ENCODE measurements around the gene FHOD3. TPM values are rescaled to one million over a fixed set of nuclear protein-coding genes. Genes with fewer than 3 reads are reported as not detected.

Gene FHOD3
- total RNA-seq, 6 experiments from 2014 or later = 0.44 to 1.2 (median 0.62) TPM

DNA sequence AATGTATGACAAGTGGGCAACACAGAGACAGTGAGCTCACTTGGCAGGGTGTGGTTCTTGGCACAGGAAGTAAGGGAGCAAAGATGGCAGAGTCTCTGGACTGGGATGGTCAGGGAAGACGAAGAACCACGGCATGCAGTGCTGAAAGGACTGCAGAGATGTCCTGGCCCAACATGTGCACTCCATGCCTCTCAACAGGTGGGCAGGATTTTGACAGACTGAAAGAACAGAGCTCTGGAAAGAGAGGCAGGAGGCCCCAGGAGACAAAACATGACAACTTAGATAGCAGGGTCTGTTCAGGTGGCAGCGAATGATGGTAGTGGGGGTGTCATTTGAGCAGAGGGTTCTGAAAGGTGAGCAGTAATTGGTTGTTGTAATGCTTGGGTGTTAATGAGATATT is 180.3 kb downstream of the FHOD3 start:
- Histone ChIP-seq H3K36me3 (no peaks in the 10 kb centered on the region), H3K27me3 (no peaks in the 10 kb centered on the region), H3K9me3 (no peaks in the 10 kb centered on the region), H3K27ac (no peak overlapping the region), H3K4me1 (no peaks in the 10 kb centered on the region), H3K4me3 (no peak overlapping the region)
- TF ChIP-seq POLR2A (IDR thresholded peaks at IDR 0.05) = no peak
- TF ChIP-seq CTCF (IDR thresholded peaks at IDR 0.05) = no peak
- WGBS (ENCODE audit: insufficient coverage, low coverage, low lambda C conversion rate, missing lambda C conversion rate) = 81% methylated on average over 3 of the region's 3 CpGs
- no peak for ATAC-seq
- DNase-seq = no peak
- intact Hi-C loops (cut with DNase I) = no loop called here

DNA sequence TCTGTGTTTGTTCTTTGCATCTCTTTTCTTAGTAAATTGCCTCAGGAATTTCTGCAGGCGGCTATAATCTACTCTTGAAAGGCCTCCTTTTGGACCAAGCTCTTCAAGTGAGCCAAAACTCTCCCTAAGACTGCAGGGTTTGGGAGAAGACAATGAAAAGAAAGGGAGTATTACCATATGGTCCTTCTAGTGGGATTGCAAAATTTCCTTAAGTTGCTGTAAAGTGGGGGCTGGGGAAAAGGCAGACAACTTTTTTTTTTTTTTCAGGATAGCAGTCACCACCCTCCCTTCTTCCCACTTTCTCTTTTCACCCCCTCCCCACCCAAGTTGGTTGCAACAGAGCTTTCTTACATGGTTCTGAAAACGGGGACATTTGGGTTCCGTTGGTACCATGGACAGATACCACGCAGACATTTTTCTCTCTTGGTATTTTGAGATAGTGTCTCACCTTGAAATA is 183.7 kb downstream of the FHOD3 start:
- WGBS (ENCODE audit: insufficient coverage, low coverage, low lambda C conversion rate, missing lambda C conversion rate) = 34% methylated on average over 4 of the region's 4 CpGs
- Histone ChIP-seq H3K4me3 (no peak overlapping the region), H3K27me3 (no peaks in the 10 kb centered on the region), H3K36me3 (no peaks in the 10 kb centered on the region), H3K27ac (no peak overlapping the region), H3K9me3 (no peaks in the 10 kb centered on the region), H3K4me1 (no peaks in the 10 kb centered on the region)
- intact Hi-C loops (cut with DNase I) = no loop called here
- TF ChIP-seq POLR2A (IDR thresholded peaks at IDR 0.05) = no peak
- no peak for TF ChIP-seq CTCF (IDR thresholded peaks at IDR 0.05)
- ATAC-seq (no peak), DNase-seq (no peak)

DNA sequence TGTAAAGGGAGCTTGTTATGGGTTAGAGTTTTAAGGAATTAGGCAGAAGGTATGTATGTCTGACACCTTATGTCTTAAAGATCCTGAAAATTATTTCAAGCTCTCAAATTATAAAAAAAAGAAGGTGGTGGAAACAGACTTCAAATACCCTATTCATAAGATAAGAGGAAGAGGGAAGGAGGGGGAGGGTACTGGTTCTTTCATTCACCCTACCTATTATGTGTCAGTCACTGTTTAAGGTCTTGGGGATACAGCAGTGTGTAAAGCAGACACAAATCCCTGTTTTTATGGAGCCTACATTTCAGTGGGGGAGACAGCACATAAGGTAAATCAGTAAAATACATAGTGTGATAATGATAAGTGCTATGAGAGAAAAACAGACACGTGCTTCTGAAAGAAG is 184.4 kb downstream of the FHOD3 start:
- H3K27ac ChIP-seq = no peak overlapping the region
- TF ChIP-seq POLR2A (IDR thresholded peaks at IDR 0.05) (no peak), CTCF (IDR thresholded peaks at IDR 0.05) (no peak)
- H3K36me3 ChIP-seq = no peaks in the 10 kb centered on the region
- H3K9me3 ChIP-seq = no peaks in the 10 kb centered on the region
- H3K4me1 ChIP-seq = no peaks in the 10 kb centered on the region
- no peak for ATAC-seq
- no peak for DNase-seq
- 75% methylated on average over 1 of the region's 1 CpG for WGBS (ENCODE audit: insufficient coverage, low coverage, low lambda C conversion rate, missing lambda C conversion rate)
- intact Hi-C loops (cut with DNase I) = no loop called here
- H3K4me3 ChIP-seq = no peak overlapping the region
- no peaks in the 10 kb centered on the region for H3K27me3 ChIP-seq

DNA sequence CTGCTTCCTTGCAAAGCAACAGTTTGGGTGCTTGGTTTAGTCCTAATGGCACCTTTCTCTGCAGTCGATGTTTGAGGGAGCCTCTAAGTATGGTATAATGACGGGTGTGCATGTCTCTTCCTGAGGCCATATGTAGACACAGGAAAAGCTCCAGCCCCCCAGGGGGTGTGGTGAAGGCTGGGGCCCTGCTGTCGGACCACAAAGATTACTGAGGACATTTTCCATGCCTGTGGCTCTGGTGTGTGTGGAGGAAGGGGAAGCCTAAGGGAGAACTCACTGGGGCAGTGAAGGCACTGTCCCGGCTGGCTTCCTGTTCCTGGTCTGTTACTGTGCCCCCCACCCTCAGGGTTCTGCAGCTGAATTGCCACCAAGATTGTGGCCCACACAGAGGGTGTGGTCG is 187.1 kb downstream of the FHOD3 start:
- TF ChIP-seq POLR2A (IDR thresholded peaks at IDR 0.05) (no peak), CTCF (IDR thresholded peaks at IDR 0.05) (no peak)
- 56% methylated on average over 2 of the region's 5 CpGs for WGBS (ENCODE audit: insufficient coverage, low coverage, low lambda C conversion rate, missing lambda C conversion rate)
- Histone ChIP-seq H3K4me3 (no peak overlapping the region), H3K9me3 (no peaks in the 10 kb centered on the region), H3K27me3 (no peaks in the 10 kb centered on the region), H3K27ac (no peak overlapping the region), H3K36me3 (no peaks in the 10 kb centered on the region), H3K4me1 (no peaks in the 10 kb centered on the region)
- intact Hi-C loops (cut with DNase I) = no loop called here
- ATAC-seq (no peak), DNase-seq (no peak)

- no peaks in the 10 kb centered on the region for H3K36me3 ChIP-seq
- no peaks in the 10 kb centered on the region for H3K9me3 ChIP-seq
- 63% methylated on average over 2 of the region's 2 CpGs for WGBS (ENCODE audit: insufficient coverage, low coverage, low lambda C conversion rate, missing lambda C conversion rate)
- intact Hi-C loops (cut with DNase I) = no loop called here
- no peaks in the 10 kb centered on the region for H3K4me1 ChIP-seq
- no peaks in the 10 kb centered on the region for H3K27me3 ChIP-seq
- H3K4me3 ChIP-seq = no peak overlapping the region
- no peak for ATAC-seq
- no peak overlapping the region for H3K27ac ChIP-seq
- TF ChIP-seq POLR2A (IDR thresholded peaks at IDR 0.05) (no peak), CTCF (IDR thresholded peaks at IDR 0.05) (no peak)
- DNase-seq = no peak
These were observed 188.3 kb downstream of the FHOD3 start for GRCh38 chr18:36485772-36486171.
